Measurements from ENCODE around the gene DEFB121.
"Not testable (repeated sequence)": the region's sequence is repeated elsewhere in the genome, so short reads cannot be mapped to it uniquely, and the experiment has no call there.

DEFB121 gene

GRCh38 chr20:31406115-31406514 is at the start of gene DEFB121:
DEFB121 (minus strand) TSS chr20:31406215; CDS start chr20:31406152, 63 bp downstream.
- DNase-seq (ENCODE audit: low read depth): no peak

GRCh38 chr20:31454361-31454760 is 48.3 kb upstream of the DEFB121 start:
- no peak for DNase-seq (ENCODE audit: low read depth)

GRCh38 chr20:31452575-31452974 is 46.6 kb upstream of the DEFB121 start:
- no peak for DNase-seq (ENCODE audit: low read depth)

- no peak for DNase-seq (ENCODE audit: low read depth)
Observed at GRCh38 chr20:31449511-31450414, 43.7 kb upstream of the DEFB121 start.

- DNase-seq (ENCODE audit: low read depth): no peak
Observed at GRCh38 chr20:31446084-31446819, 40.2 kb upstream of the DEFB121 start.

- DNase-seq (ENCODE audit: low read depth): no peak
Observed at GRCh38 chr20:31440012-31440659, 34.1 kb upstream of the DEFB121 start, which contains the start of gene DEFB123. DEFB123 (plus strand) TSS chr20:31440632; CDS start chr20:31440699, 67 bp downstream.

GRCh38 chr20:31430568-31431115 is 24.6 kb upstream of the DEFB121 start:
- no peak for DNase-seq (ENCODE audit: low read depth)

GRCh38 chr20:31427576-31427975 is 21.6 kb upstream of the DEFB121 start:
- DNase-seq (ENCODE audit: low read depth): not testable (repeated sequence)

GRCh38 chr20:31426891-31427551 is 21.0 kb upstream of the DEFB121 start:
- DNase-seq (ENCODE audit: low read depth): not testable (repeated sequence)

- no peak for DNase-seq (ENCODE audit: low read depth)
Observed at GRCh38 chr20:31425797-31426196, 19.8 kb upstream of the DEFB121 start.

- no peak for DNase-seq (ENCODE audit: low read depth)
Observed at GRCh38 chr20:31418307-31418706, 12.3 kb upstream of the DEFB121 start.

- no peak for DNase-seq (ENCODE audit: low read depth)
Observed at GRCh38 chr20:31415653-31416052, 9.6 kb upstream of the DEFB121 start.

GRCh38 chr20:31414381-31414780 is 8.4 kb upstream of the DEFB121 start:
- no peak for DNase-seq (ENCODE audit: low read depth)

- no peak for DNase-seq (ENCODE audit: low read depth)
Observed at GRCh38 chr20:31410011-31410410, 4.0 kb upstream of the DEFB121 start.

GRCh38 chr20:31403886-31404285 is 2.1 kb downstream of the DEFB121 start:
- DNase-seq (ENCODE audit: low read depth): no peak

- no peak for DNase-seq (ENCODE audit: low read depth)
Observed at GRCh38 chr20:31394900-31395299, 11.1 kb downstream of the DEFB121 start.

- DNase-seq (ENCODE audit: low read depth): no peak
Observed at GRCh38 chr20:31392836-31393235, 13.2 kb downstream of the DEFB121 start.

GRCh38 chr20:31390490-31390889 is 15.5 kb downstream of the DEFB121 start, which contains the start of gene DEFB119:
DEFB119 (minus strand) TSS chr20:31390590; CDS start chr20:31390483, 107 bp downstream.
- no peak for DNase-seq (ENCODE audit: low read depth)

- no peak for DNase-seq (ENCODE audit: low read depth)
Observed at GRCh38 chr20:31374346-31374745, 31.7 kb downstream of the DEFB121 start.

- no peak for DNase-seq (ENCODE audit: low read depth)
Observed at GRCh38 chr20:31368301-31368700, 37.7 kb downstream of the DEFB121 start, which contains the start of gene DEFB118. DEFB118 (plus strand) TSS chr20:31368601; CDS start chr20:31368651, 50 bp downstream.

- not testable (repeated sequence) for DNase-seq (ENCODE audit: low read depth)
Observed at GRCh38 chr20:31364272-31364671, 41.7 kb downstream of the DEFB121 start.

Measured in HS-27A (cell line).